HepG2 (cell line): Measurements from ENCODE around the gene ANKRD11. TPM values are rescaled to one million over a fixed set of nuclear protein-coding genes. Genes with fewer than 3 reads are reported as not detected.
A peak's percentile ranks its signal among the peaks of the same experiment; 100 is the strongest.

Source experiments
- ARNTL ChIP-seq: sonication (generic); formaldehyde crosslinking; IDR thresholded peaks from 2 replicates; pipeline ENCODE4 v1.4.0; 2020; ENCODE audit warnings: mild to moderate bottlenecking, missing genetic modification reagents
- ETV5 ChIP-seq: IDR thresholded peaks from 2 replicates; pipeline ENCODE4 v1.6.1; 2018; ENCODE audit warnings: missing biosample characterization, missing genetic modification reagents, inconsistent platforms, borderline replicate concordance
- GATAD1 ChIP-seq: IDR thresholded peaks from 2 replicates; pipeline ENCODE4 v1.6.1; 2016; ENCODE audit warnings: missing genetic modification reagents, missing compliant biosample characterization
- HOXA7 ChIP-seq: sonication (generic); formaldehyde crosslinking; IDR thresholded peaks from 2 replicates; pipeline ENCODE4 v1.8.1; 2022; ENCODE audit warnings: mild to moderate bottlenecking, missing genetic modification reagents, moderate library complexity
- JARID2 ChIP-seq: sonication (generic); formaldehyde crosslinking; IDR thresholded peaks from 2 replicates; pipeline ENCODE4 v1.8.1; 2023; ENCODE audit warnings: missing genetic modification reagents, inconsistent platforms; ENCODE audit not compliant: insufficient replicate concordance
- MXI1 ChIP-seq: IDR thresholded peaks from 3 replicates; pipeline ENCODE4 v1.6.1; 2012; ENCODE audit warnings: low read depth, low read length, inconsistent platforms, borderline replicate concordance
- U2AF1 ChIP-seq: fragments of 200-400 bp; formaldehyde crosslinking; optimal IDR thresholded peaks from 2 replicates; pipeline ENCODE3; 2017; ENCODE audit warnings: mild to moderate bottlenecking, low read depth, low read length
- YEATS4 ChIP-seq: sonication (generic); formaldehyde crosslinking; IDR thresholded peaks from 2 replicates; pipeline ENCODE4 v1.4.0; 2020; ENCODE audit warnings: missing genetic modification reagents, borderline replicate concordance
- ZBTB3 ChIP-seq: sonication (generic); formaldehyde crosslinking; IDR thresholded peaks from 2 replicates; pipeline ENCODE4 v1.4.0; 2020; ENCODE audit warnings: low read depth, mild to moderate bottlenecking, moderate library complexity, missing genetic modification reagents, borderline replicate concordance
- ZMYM3 ChIP-seq: sonication (generic); formaldehyde crosslinking; IDR thresholded peaks from 2 replicates; pipeline ENCODE4 v1.5.1; 2020; ENCODE audit warnings: mild to moderate bottlenecking, missing genetic modification reagents
- ZNF207 ChIP-seq: fragments of 450-650 bp; IDR thresholded peaks from 2 replicates; pipeline ENCODE4 v1.6.1; 2016; ENCODE audit warnings: antibody characterized with exemption, borderline replicate concordance
- ZNF230 ChIP-seq: sonication (generic); formaldehyde crosslinking; IDR thresholded peaks from 2 replicates; pipeline ENCODE4 v1.4.0; 2020; ENCODE audit warnings: mild to moderate bottlenecking, missing genetic modification reagents
- ZNF501 ChIP-seq: sonication (generic); formaldehyde crosslinking; IDR thresholded peaks from 2 replicates; pipeline ENCODE4 v1.5.1; 2020; ENCODE audit warnings: mild to moderate bottlenecking, moderate library complexity, missing genetic modification reagents
- ZNF549 ChIP-seq: sonication (generic); formaldehyde crosslinking; IDR thresholded peaks from 2 replicates; pipeline ENCODE4 v1.5.0; 2020; ENCODE audit warnings: missing genetic modification reagents
- ZNF570 ChIP-seq: sonication (generic); formaldehyde crosslinking; IDR thresholded peaks from 2 replicates; pipeline ENCODE4 v1.4.0; 2020; ENCODE audit warnings: mild to moderate bottlenecking, missing genetic modification reagents, borderline replicate concordance
- ZNF7 ChIP-seq: IDR thresholded peaks from 2 replicates; pipeline ENCODE4 v1.6.1; 2016; ENCODE audit warnings: missing biosample characterization, missing genetic modification reagents
- ZNF768 ChIP-seq: sonication (generic); formaldehyde crosslinking; IDR thresholded peaks from 2 replicates; pipeline ENCODE4 v1.4.0; 2020; ENCODE audit warnings: missing genetic modification reagents
- ZNF891 ChIP-seq: sonication (generic); formaldehyde crosslinking; IDR thresholded peaks from 2 replicates; pipeline ENCODE4 v1.5.0; 2020; ENCODE audit warnings: mild to moderate bottlenecking, missing genetic modification reagents
- polyA plus RNA-seq, 8 experiments: library from polyadenylated mRNA; depleted of rRNA in 3 of 8; stranded (reverse) in 7 of 8; unstranded in 1 of 8; fragments of >200 nt; fragmentation: Illumina TruSeq in 4 of 8; extraction: Trizol in 4 of 8; gene quantifications; 2 replicates each; pipeline versions ENCODE4 v1.2.1 to v1.2.3, GENCODE V29; 2011 to 2016; ENCODE audit warnings: low read depth in 4 of 8, missing spikeins in 1 of 8, mixed read lengths in 1 of 8; ENCODE audit not compliant: insufficient read depth in 1 of 8
- total RNA-seq, 5 experiments: library from RNA; depleted of rRNA; stranded (reverse); fragments of >200 nt; fragmentation: Illumina TruSeq; extraction: Trizol; gene quantifications; 2 replicates each; pipeline ENCODE4 v1.2.3, GENCODE V29; 2016; ENCODE audit warnings: low read depth in 1 of 5
- TF ChIP-seq, protein P1 (sequence below): sonication (generic); formaldehyde crosslinking; IDR thresholded peaks from 2 replicates; pipeline ENCODE4 v1.5.0; 2020; ENCODE audit warnings: mild to moderate bottlenecking, missing genetic modification reagents, borderline replicate concordance
- TF ChIP-seq, protein P2 (sequence below): IDR thresholded peaks from 2 replicates; pipeline ENCODE4 v1.6.1; 2016; ENCODE audit warnings: missing biosample characterization, missing genetic modification reagents, low read depth
- TF ChIP-seq, protein P3 (sequence below): IDR thresholded peaks from 2 replicates; pipeline ENCODE4 v1.6.1; 2016
- TF ChIP-seq, protein P4 (sequence below): sonication (generic); formaldehyde crosslinking; conservative IDR thresholded peaks from 2 replicates; pipeline ENCODE4 v1.4.0; 2020; ENCODE audit warnings: missing genetic modification reagents
- TF ChIP-seq, protein P5 (sequence below): IDR thresholded peaks from 2 replicates; pipeline ENCODE4 v1.4.0; 2020; ENCODE audit warnings: mild to moderate bottlenecking, missing genetic modification reagents

Gene ANKRD11
- total and polyA plus RNA-seq, 2 of the 13 experiments (the other 11 are each of a cell fraction or from before 2014, with no cell fraction given): 21.4 to 38.4 TPM

DNA sequence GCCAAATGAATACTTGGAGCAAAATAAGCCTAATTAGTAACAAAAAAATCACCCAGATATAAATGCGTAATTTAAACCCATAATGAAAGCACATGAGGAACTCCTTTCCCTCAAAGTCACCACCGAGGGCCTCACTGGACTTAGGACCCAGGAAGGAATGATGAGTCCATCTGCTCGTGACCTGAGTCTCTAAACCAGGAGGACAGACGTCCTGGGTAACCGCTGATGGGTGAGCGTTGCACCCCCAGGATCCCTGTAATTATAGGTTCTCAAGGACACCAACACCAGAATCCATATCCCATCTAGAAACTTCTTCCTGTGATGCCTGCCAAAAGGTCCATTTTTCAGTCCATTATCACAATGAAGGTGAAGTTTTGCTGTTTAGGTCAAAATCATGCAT is 151.5 kb downstream of the ANKRD11 start (continued):
- TF ChIP-seq, protein P1, sequence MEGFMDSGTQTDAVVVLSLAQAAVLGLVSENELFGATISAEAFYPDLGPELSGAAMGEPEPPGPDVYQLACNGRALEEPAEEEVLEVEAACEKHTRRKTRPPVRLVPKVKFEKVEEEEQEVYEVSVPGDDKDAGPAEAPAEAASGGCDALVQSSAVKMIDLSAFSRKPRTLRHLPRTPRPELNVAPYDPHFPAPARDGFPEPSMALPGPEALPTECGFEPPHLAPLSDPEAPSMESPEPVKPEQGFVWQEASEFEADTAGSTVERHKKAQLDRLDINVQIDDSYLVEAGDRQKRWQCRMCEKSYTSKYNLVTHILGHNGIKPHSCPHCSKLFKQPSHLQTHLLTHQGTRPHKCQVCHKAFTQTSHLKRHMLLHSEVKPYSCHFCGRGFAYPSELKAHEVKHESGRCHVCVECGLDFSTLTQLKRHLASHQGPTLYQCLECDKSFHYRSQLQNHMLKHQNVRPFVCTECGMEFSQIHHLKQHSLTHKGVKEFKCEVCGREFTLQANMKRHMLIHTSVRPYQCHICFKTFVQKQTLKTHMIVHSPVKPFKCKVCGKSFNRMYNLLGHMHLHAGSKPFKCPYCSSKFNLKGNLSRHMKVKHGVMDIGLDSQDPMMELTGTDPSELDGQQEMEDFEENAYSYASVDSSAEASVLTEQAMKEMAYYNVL (CRISPR knock-in tag): peak; percentile 41; the same call in 1 of the 2 replicates
- no peak for TF ChIP-seq U2AF1
- 0 out of 2 replicates have a peak, but pooled peaks have one; percentile 58 for TF ChIP-seq ZNF230 (CRISPR knock-in tag)
- peak; percentile 59; the same call in 1 of the 2 replicates for TF ChIP-seq YEATS4 (CRISPR knock-in tag)
- TF ChIP-seq, protein P2, sequence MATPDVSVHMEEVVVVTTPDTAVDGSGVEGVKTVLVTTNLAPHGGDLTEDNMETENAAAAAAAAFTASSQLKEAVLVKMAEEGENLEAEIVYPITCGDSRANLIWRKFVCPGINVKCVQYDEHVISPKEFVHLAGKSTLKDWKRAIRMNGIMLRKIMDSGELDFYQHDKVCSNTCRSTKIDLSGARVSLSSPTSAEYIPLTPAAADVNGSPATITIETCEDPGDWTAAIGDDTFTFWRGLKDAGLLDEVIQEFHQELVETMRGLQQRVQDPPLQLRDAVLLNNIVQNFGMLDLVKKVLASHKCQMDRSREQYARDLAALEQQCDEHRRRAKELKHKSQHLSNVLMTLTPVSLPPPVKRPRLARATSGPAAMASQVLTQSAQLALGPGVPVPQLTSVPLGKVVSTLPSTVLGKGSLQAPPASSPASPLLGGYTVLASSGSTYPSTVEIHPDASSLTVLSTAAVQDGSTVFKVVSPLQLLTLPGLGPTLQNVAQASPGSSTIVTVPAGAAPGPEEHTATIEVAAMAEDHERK (CRISPR knock-in tag): no peak
- TF ChIP-seq, protein P3, sequence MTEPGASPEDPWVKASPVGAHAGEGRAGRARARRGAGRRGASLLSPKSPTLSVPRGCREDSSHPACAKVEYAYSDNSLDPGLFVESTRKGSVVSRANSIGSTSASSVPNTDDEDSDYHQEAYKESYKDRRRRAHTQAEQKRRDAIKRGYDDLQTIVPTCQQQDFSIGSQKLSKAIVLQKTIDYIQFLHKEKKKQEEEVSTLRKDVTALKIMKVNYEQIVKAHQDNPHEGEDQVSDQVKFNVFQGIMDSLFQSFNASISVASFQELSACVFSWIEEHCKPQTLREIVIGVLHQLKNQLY (CRISPR knock-in tag): peak; percentile 91
- TF ChIP-seq ZNF891 (CRISPR knock-in tag): no peak
- no peak for TF ChIP-seq HOXA7 (CRISPR knock-in tag)
- TF ChIP-seq, protein P4, sequence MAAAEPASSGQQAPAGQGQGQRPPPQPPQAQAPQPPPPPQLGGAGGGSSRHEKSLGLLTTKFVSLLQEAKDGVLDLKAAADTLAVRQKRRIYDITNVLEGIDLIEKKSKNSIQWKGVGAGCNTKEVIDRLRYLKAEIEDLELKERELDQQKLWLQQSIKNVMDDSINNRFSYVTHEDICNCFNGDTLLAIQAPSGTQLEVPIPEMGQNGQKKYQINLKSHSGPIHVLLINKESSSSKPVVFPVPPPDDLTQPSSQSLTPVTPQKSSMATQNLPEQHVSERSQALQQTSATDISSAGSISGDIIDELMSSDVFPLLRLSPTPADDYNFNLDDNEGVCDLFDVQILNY (CRISPR knock-in tag): no peak
- no peak for TF ChIP-seq ZNF207
- TF ChIP-seq ZMYM3: 0 out of 2 replicates have a peak, but pooled peaks have one; percentile 18
- TF ChIP-seq ZNF570 (CRISPR knock-in tag): no peak
- TF ChIP-seq GATAD1 (CRISPR knock-in tag): peak; percentile 20; the same call in 1 of the 2 replicates
- no peak for TF ChIP-seq ZNF7
- TF ChIP-seq ZNF501 (CRISPR knock-in tag): no peak
- no peak for TF ChIP-seq ZBTB3
- TF ChIP-seq JARID2: peak; percentile 48
- TF ChIP-seq ZNF549 (CRISPR knock-in tag): no peak
- TF ChIP-seq MXI1: peak; percentile 41; the same call in 1 of the 3 replicates
- peak; percentile 61; the same call in 1 of the 2 replicates for TF ChIP-seq ARNTL (CRISPR knock-in tag)
- TF ChIP-seq, protein P5, sequence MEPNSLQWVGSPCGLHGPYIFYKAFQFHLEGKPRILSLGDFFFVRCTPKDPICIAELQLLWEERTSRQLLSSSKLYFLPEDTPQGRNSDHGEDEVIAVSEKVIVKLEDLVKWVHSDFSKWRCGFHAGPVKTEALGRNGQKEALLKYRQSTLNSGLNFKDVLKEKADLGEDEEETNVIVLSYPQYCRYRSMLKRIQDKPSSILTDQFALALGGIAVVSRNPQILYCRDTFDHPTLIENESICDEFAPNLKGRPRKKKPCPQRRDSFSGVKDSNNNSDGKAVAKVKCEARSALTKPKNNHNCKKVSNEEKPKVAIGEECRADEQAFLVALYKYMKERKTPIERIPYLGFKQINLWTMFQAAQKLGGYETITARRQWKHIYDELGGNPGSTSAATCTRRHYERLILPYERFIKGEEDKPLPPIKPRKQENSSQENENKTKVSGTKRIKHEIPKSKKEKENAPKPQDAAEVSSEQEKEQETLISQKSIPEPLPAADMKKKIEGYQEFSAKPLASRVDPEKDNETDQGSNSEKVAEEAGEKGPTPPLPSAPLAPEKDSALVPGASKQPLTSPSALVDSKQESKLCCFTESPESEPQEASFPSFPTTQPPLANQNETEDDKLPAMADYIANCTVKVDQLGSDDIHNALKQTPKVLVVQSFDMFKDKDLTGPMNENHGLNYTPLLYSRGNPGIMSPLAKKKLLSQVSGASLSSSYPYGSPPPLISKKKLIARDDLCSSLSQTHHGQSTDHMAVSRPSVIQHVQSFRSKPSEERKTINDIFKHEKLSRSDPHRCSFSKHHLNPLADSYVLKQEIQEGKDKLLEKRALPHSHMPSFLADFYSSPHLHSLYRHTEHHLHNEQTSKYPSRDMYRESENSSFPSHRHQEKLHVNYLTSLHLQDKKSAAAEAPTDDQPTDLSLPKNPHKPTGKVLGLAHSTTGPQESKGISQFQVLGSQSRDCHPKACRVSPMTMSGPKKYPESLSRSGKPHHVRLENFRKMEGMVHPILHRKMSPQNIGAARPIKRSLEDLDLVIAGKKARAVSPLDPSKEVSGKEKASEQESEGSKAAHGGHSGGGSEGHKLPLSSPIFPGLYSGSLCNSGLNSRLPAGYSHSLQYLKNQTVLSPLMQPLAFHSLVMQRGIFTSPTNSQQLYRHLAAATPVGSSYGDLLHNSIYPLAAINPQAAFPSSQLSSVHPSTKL (CRISPR knock-in tag): peak; percentile 88
- peak; percentile 87; the same call in 1 of the 2 replicates for TF ChIP-seq ETV5
- TF ChIP-seq ZNF768 (CRISPR knock-in tag): no peak
